LNCAP (cell line): ENCODE data around the gene ATP13A2.

Source experiments
- TF ChIP-seq, protein P1 (sequence below): fragments of 450-650 bp; IDR thresholded peaks from 2 replicates; pipeline ENCODE4 v1.5.1; 2017; ENCODE audit warnings: mild to moderate bottlenecking

ATP13A2 gene

GRCh38 chr1:17053086-17053684 is 41.5 kb upstream of the ATP13A2 start:
- TF ChIP-seq, protein P1, sequence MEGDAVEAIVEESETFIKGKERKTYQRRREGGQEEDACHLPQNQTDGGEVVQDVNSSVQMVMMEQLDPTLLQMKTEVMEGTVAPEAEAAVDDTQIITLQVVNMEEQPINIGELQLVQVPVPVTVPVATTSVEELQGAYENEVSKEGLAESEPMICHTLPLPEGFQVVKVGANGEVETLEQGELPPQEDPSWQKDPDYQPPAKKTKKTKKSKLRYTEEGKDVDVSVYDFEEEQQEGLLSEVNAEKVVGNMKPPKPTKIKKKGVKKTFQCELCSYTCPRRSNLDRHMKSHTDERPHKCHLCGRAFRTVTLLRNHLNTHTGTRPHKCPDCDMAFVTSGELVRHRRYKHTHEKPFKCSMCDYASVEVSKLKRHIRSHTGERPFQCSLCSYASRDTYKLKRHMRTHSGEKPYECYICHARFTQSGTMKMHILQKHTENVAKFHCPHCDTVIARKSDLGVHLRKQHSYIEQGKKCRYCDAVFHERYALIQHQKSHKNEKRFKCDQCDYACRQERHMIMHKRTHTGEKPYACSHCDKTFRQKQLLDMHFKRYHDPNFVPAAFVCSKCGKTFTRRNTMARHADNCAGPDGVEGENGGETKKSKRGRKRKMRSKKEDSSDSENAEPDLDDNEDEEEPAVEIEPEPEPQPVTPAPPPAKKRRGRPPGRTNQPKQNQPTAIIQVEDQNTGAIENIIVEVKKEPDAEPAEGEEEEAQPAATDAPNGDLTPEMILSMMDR = no peak

DNA sequence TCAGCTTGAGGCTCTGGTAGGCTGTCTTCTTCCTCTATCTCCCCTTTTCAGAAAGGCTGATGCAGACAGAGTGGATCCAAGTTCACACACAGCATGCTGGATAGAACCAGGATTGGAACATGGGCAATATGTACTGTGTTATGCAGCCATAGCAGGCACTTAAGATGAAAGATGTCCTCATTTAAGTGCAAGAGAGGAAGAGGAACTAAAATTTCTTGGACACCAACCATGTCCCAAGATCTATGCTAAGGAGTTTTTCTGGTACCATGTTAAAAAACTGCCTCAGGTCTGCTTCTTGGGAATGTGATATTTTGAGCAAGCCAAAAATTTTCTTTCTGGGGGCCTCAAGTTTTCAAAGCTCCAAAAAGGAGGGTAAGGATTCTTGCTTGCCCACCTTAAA is 40.9 kb upstream of the ATP13A2 start:
- TF ChIP-seq, protein P1 = no peak

DNA sequence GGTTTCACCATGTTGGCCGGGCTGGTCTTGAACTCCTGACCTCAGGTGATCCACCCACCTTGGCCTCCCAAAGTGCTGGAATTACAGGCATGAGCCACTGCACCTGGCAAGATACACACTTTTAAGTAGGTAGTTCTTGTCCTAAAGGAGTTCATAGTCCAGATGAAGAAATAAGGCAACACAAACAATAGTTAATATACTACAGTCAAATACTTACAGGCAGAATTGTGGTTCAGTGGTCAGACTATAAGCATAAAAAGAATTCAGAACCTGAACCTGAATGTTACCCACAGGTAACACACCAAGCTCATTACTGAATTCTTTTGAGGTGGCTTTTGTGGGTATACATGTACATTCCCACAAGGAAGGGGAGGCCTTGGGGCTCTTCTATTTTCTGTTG is 40.3 kb upstream of the ATP13A2 start:
- TF ChIP-seq, protein P1 = no peak

- TF ChIP-seq, protein P1 = no peak
These were observed 36.2 kb upstream of the ATP13A2 start for GRCh38 chr1:17047924-17048323.

- TF ChIP-seq, protein P1 = no peak
These were observed 34.6 kb upstream of the ATP13A2 start for GRCh38 chr1:17046334-17046657.

GRCh38 chr1:17045634-17046333 is 34.1 kb upstream of the ATP13A2 start:
- TF ChIP-seq, protein P1 = peak; percentile 58

DNA sequence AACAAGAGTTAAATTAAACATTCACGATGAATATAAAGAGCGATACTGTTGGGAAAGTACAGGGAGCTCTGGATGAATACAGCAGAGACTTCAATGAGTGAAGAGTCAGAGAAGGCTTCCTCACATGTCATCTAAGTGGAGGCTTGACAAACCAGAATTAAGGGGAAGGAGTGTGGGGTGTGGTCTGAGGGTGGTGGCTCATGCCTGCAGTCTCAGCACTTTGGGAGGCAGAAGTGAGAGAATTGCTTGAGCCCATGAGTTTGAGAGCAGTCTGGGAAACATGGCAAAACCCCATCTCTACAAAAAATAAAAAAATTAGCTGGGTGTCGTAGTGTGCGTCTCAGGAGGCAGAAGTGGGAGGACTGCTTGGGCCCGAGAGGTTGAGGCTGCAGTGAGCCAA is 33.4 kb upstream of the ATP13A2 start:
- TF ChIP-seq, protein P1 = no peak
